H1 (cell line): Measurements from ENCODE around the gene RBMS2. TPM values are rescaled to one million over a fixed set of nuclear protein-coding genes. Genes with fewer than 3 reads are reported as not detected.

Source experiments
- CTCF ChIA-PET: fragments of 300-600 bp; sonication (Branson Sonifier 250); formaldehyde crosslinking; loops from one replicate; lab custom pipeline; 2021; ENCODE audit not compliant: partially characterized antibody; lab: Charles Lee
- POLR2A ChIA-PET: fragments of 300-600 bp; sonication (Branson Sonifier 250); formaldehyde crosslinking; loops from one replicate; lab custom pipeline; 2021; ENCODE audit warnings: inconsistent platforms; ENCODE audit not compliant: partially characterized antibody; lab: Charles Lee
- DNase-seq, 2 experiments: peaks; one replicate each; pipeline versions ENCODE4 v3.0.0 to v3.0.0-alpha.2; 2010 to 2022; ENCODE audit warnings: low spot score in 2 of 2, low read depth in 1 of 2, mixed read lengths in 1 of 2
- FAIRE-seq: peaks from 2 replicates; lab custom pipeline; 2011; peaks lifted over from hg19 to GRCh38; lab: Jason Lieb, UNC
- H2AFZ ChIP-seq: 2 replicates; pipeline ENCODE4 v1.8.1; 2012; ENCODE audit warnings: low read length, inconsistent platforms
- H2AK5ac ChIP-seq: 2 replicates; pipeline ENCODE4 v1.6.1; 2013; ENCODE audit warnings: low read depth, low read length
- H2BK120ac ChIP-seq: replicated peaks from 2 replicates; pipeline ENCODE3; 2013; ENCODE audit warnings: low read depth, low read length, inconsistent platforms
- H2BK12ac ChIP-seq: 2 replicates; pipeline ENCODE4 v1.6.1; 2013; ENCODE audit warnings: low read depth, low read length
- H2BK15ac ChIP-seq: 2 replicates; pipeline ENCODE4 v1.6.1; 2013; ENCODE audit warnings: low read length
- H2BK20ac ChIP-seq: 2 replicates; pipeline ENCODE4 v1.6.1; 2013; ENCODE audit warnings: low read length
- H2BK5ac ChIP-seq: 2 replicates; pipeline ENCODE4 v1.6.1; 2013; ENCODE audit warnings: low read depth, low read length
- H3K14ac ChIP-seq: 2 replicates; pipeline ENCODE4 v1.6.1; 2013; ENCODE audit warnings: inconsistent platforms; ENCODE audit not compliant: insufficient read length
- H3K18ac ChIP-seq: 2 replicates; pipeline ENCODE4 v1.6.1; 2013; ENCODE audit warnings: low read length; ENCODE audit errors: extremely low read depth
- H3K23ac ChIP-seq: 2 replicates; pipeline ENCODE4 v1.6.1; 2013; ENCODE audit warnings: inconsistent platforms; ENCODE audit not compliant: insufficient read length
- H3K23me2 ChIP-seq: 2 replicates; pipeline ENCODE4 v1.6.1; 2013; ENCODE audit warnings: low read depth, low read length
- H3K27ac ChIP-seq: 2 replicates; pipeline ENCODE4 v1.6.1; 2011; ENCODE audit warnings: low read depth, low read length, inconsistent platforms
- H3K27me3 ChIP-seq, 4 experiments: replicated peaks in 1 of 4; 1 replicate in 1 of 4; 2 replicates in 3 of 4; pipeline versions ENCODE4 v1.6.1 to v1.8.1; 2011 to 2013; ENCODE audit warnings: low read length in 3 of 4, mild to moderate bottlenecking in 3 of 4, inconsistent platforms in 2 of 4, mixed read lengths in 2 of 4, moderate library complexity in 1 of 4; ENCODE audit not compliant: control insufficient read depth in 3 of 4, insufficient read depth in 3 of 4; ENCODE audit errors: extremely low read depth in 1 of 4
- H3K36me3 ChIP-seq, 4 experiments: 2 replicates each; pipeline versions ENCODE4 v1.6.1 to v1.8.1; 2011 to 2013; ENCODE audit warnings: mild to moderate bottlenecking in 4 of 4, low read length in 3 of 4, moderate library complexity in 2 of 4, control low read depth in 1 of 4, inconsistent platforms in 1 of 4; ENCODE audit not compliant: insufficient read depth in 4 of 4, control insufficient read depth in 2 of 4
- H3K4ac ChIP-seq: replicated peaks from 2 replicates; pipeline ENCODE3; 2013; ENCODE audit warnings: low read length, low read depth, mixed read lengths, inconsistent platforms; ENCODE audit not compliant: insufficient read length
- H3K4me1 ChIP-seq, 4 experiments: replicated peaks in 1 of 4; 1 replicate in 1 of 4; 2 replicates in 3 of 4; pipeline versions ENCODE4 v1.6.1 to v1.8.1; 2011 to 2013; ENCODE audit warnings: low read length in 3 of 4, inconsistent platforms in 2 of 4, mixed read lengths in 1 of 4; ENCODE audit not compliant: insufficient read depth in 4 of 4, control insufficient read depth in 3 of 4
- H3K4me2 ChIP-seq, 2 experiments: 2 replicates each; pipeline versions ENCODE4 v1.6.1 to v1.8.1; 2011 to 2013; ENCODE audit warnings: low read depth in 2 of 2, low read length in 2 of 2, control low read depth in 1 of 2, inconsistent platforms in 1 of 2, mild to moderate bottlenecking in 1 of 2; ENCODE audit not compliant: insufficient read depth in 1 of 2
- H3K4me3 ChIP-seq, 4 experiments: fragments of 200-600, 300-600 bp in 1 of 4; sonication (generic), shearing (Covaris generic), sonication (Bioruptor Twin) in 1 of 4; 2 replicates each; pipeline versions ENCODE4 v1.5.1 to v1.8.1; 2011 to 2016; ENCODE audit warnings: low read length in 4 of 4, low read depth in 3 of 4, control low read depth in 2 of 4, inconsistent platforms in 2 of 4, mild to moderate bottlenecking in 2 of 4, mixed read lengths in 1 of 4, moderate library complexity in 1 of 4; ENCODE audit not compliant: insufficient read depth in 2 of 4; ENCODE audit errors: extremely low read depth in 1 of 4
- H3K56ac ChIP-seq: replicated peaks from 2 replicates; pipeline ENCODE3; 2013; ENCODE audit warnings: low read depth, mild to moderate bottlenecking, mixed read lengths, low read length, inconsistent platforms; ENCODE audit not compliant: insufficient read length
- H3K79me1 ChIP-seq: 2 replicates; pipeline ENCODE4 v1.6.1; 2013; ENCODE audit warnings: low read depth, low read length, control low read depth
- H3K79me2 ChIP-seq, 2 experiments: 2 replicates each; pipeline versions ENCODE4 v1.6.1 to v1.8.1; 2012 to 2013; ENCODE audit warnings: low read length in 2 of 2, mild to moderate bottlenecking in 2 of 2, inconsistent platforms in 1 of 2; ENCODE audit not compliant: insufficient read depth in 2 of 2, control insufficient read depth in 1 of 2
- H3K9ac ChIP-seq, 4 experiments: replicated peaks in 1 of 4; 1 replicate in 1 of 4; 2 replicates in 3 of 4; pipeline versions ENCODE4 v1.6.1 to v1.8.1; 2011 to 2013; ENCODE audit warnings: low read depth in 3 of 4, low read length in 3 of 4, control low read depth in 2 of 4, mild to moderate bottlenecking in 2 of 4, moderate library complexity in 2 of 4, inconsistent platforms in 1 of 4; ENCODE audit errors: extremely low read depth in 1 of 4
- H3K9me3 ChIP-seq, 2 experiments: 2 replicates each; pipeline versions ENCODE4 v1.6.1 to v1.8.1; 2012 to 2013; ENCODE audit warnings: mild to moderate bottlenecking in 2 of 2, moderate library complexity in 2 of 2, control low read depth in 1 of 2, inconsistent platforms in 1 of 2, low read depth in 1 of 2, low read length in 1 of 2, mixed read lengths in 1 of 2; ENCODE audit not compliant: insufficient read depth in 2 of 2
- H4K20me1 ChIP-seq, 2 experiments: replicated peaks in 1 of 2; 2 replicates each; pipeline versions ENCODE3 to v1.8.1; 2011 to 2013; ENCODE audit warnings: inconsistent platforms in 2 of 2, low read length in 2 of 2, mild to moderate bottlenecking in 1 of 2; ENCODE audit not compliant: insufficient read depth in 2 of 2, control insufficient read depth in 1 of 2
- H4K5ac ChIP-seq: 2 replicates; pipeline ENCODE4 v1.6.1; 2013; ENCODE audit warnings: low read length, low read depth, mixed read lengths, inconsistent platforms; ENCODE audit not compliant: insufficient read length
- H4K8ac ChIP-seq: 2 replicates; pipeline ENCODE4 v1.8.0; 2013; ENCODE audit warnings: mild to moderate bottlenecking, moderate library complexity, low read length, inconsistent platforms; ENCODE audit not compliant: insufficient read depth; ENCODE audit errors: extremely low read depth
- H4K91ac ChIP-seq: replicated peaks from 2 replicates; pipeline ENCODE3; 2013; ENCODE audit warnings: low read length, mixed read lengths, inconsistent platforms; ENCODE audit not compliant: insufficient read length
- CBX5 ChIP-seq: fragments of 300-800, 300-1000 bp; sonication (generic); IDR thresholded peaks from 2 replicates; pipeline ENCODE4 v1.7.1; 2016; ENCODE audit warnings: antibody characterized with exemption, low read length, low read depth
- CEBPB ChIP-seq: IDR thresholded peaks from 2 replicates; pipeline ENCODE4 v1.6.1; 2012; ENCODE audit warnings: low read depth, low read length
- CHD1 ChIP-seq: IDR thresholded peaks from 2 replicates; pipeline ENCODE4 v1.6.1; 2012; ENCODE audit warnings: low read depth, low read length, improper control_type of control experiment
- CHD2 ChIP-seq: IDR thresholded peaks from 2 replicates; pipeline ENCODE4 v1.6.1; 2012; ENCODE audit warnings: low read length, improper control_type of control experiment
- HDAC6 ChIP-seq: IDR thresholded peaks from one replicate; pipeline ENCODE4 v1.7.1; 2012; ENCODE audit warnings: low read depth, mild to moderate bottlenecking, inconsistent platforms, low read length, moderate library complexity
- PHF8 ChIP-seq: fragments of 200-600 bp; sonication (generic); conservative IDR thresholded peaks from 2 replicates; pipeline ENCODE4 v1.7.1; 2012; ENCODE audit warnings: low read depth, mild to moderate bottlenecking, inconsistent platforms, low read length, moderate library complexity
- POLR2A ChIP-seq, 2 experiments: IDR thresholded peaks; 1 replicate in 1 of 2; 2 replicates in 1 of 2; pipeline ENCODE4 v1.6.1; 2011; ENCODE audit warnings: low read depth in 2 of 2, low read length in 2 of 2, mild to moderate bottlenecking in 2 of 2; ENCODE audit errors: control extremely low read depth in 1 of 2
- RAD21 ChIP-seq, 2 experiments: IDR thresholded peaks in 1 of 2; conservative IDR thresholded peaks in 1 of 2; 2 replicates each; pipeline ENCODE4 v1.6.1; 2011; ENCODE audit warnings: low read depth in 2 of 2, low read length in 2 of 2, improper control_type of control experiment in 1 of 2, inconsistent platforms in 1 of 2, mild to moderate bottlenecking in 1 of 2, moderate library complexity in 1 of 2
- RXRA ChIP-seq: IDR thresholded peaks from 2 replicates; pipeline ENCODE4 v1.6.1; 2011; ENCODE audit warnings: low read depth, mild to moderate bottlenecking, low read length, moderate library complexity; ENCODE audit not compliant: insufficient read depth
- SP1 ChIP-seq: IDR thresholded peaks from 2 replicates; pipeline ENCODE4 v1.6.1; 2011; ENCODE audit warnings: low read depth, low read length
- WGBS, 2 experiments: shearing (Covaris generic) in 1 of 2; methylation state at CpG; one replicate each; pipeline versions ENCODE4 v1.1.6 to v1.1.7; 2013 to 2015; ENCODE audit warnings: low lambda C conversion rate in 2 of 2, mixed read lengths in 2 of 2, inconsistent platforms in 1 of 2, low coverage in 1 of 2, missing lambda C conversion rate in 1 of 2; ENCODE audit not compliant: insufficient replicate concordance in 2 of 2, insufficient coverage in 1 of 2, insufficient read length in 1 of 2; ENCODE audit errors: extremely low coverage in 1 of 2, missing lambda C conversion rate in 1 of 2; 5-methylcytosine and 5-hydroxymethylcytosine counted together
- polyA plus RNA-seq, 7 experiments: library from polyadenylated mRNA; depleted of rRNA in 3 of 7; stranded (reverse) in 5 of 7; unstranded in 2 of 7; fragments of >200 nt in 5 of 7; fragments of 200-250 nt in 2 of 7; gene quantifications; 1 replicate in 5 of 7; 2 replicates in 1 of 7; 4 replicates in 1 of 7; pipeline versions ENCODE4 v1.2.1 to v1.2.3, GENCODE V29; 2011 to 2013; ENCODE audit warnings: missing spikeins in 2 of 7, mixed read lengths in 2 of 7
- total RNA-seq: library from RNA; stranded (reverse); fragmentation: NEBNext Ultra II Directional; extraction: Animal tissue kit (Norgen Biotek cat#: 25700); gene quantifications from 2 replicates; pipeline ENCODE4 v1.2.1, GENCODE V29; 2021

Gene RBMS2
- total and polyA plus RNA-seq, 2 of the 8 experiments (the other 6 are each of a cell fraction or from before 2014, with no cell fraction given), result 9.6 to 31.3 TPM

DNA sequence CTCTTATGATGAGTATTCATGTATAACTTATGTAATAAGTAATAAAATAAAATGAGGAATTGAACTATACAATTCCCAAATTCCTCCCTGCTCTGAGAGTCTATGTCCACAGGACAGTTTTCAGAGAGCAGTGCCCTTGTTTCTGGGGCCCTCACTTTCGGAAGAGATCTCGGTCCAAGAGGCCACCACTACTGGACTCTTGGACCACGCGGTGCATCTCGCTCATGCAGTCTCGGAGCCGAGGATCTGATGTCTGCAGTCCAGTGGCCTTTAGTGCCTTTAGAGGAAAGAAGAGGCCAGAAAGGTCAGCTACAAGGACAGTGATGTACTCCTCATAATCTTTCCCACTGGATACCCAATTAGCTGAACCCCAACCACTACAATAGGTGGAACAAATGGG is 42.0 kb upstream of the RBMS2 start:
- H3K36me3 ChIP-seq, result no peaks in the 10 kb centered on the region; a peak in 3 of 8 replicates
- peaks cover 6% of the 10 kb centered on the region for H3K79me1 ChIP-seq
- no peak overlapping the region for H3K4me2 ChIP-seq
- no peak overlapping the region for H4K8ac ChIP-seq
- H3K9ac ChIP-seq, result no peak overlapping the region
- no peak overlapping the region for H2BK15ac ChIP-seq
- CTCF ChIA-PET, result interaction anchor here (0.8 to 2.8 kb wide), 3 partner anchors 10 to 22 kb away, joined by 3 to 10 read pairs (median 4); no protein-coding TSS in a partner anchor
- no peak overlapping the region for H3K4ac ChIP-seq
- no peak overlapping the region for H4K91ac ChIP-seq
- H2BK20ac ChIP-seq, result no peak overlapping the region
- H3K23ac ChIP-seq, result no peak overlapping the region
- H3K18ac ChIP-seq, result no peak overlapping the region
- WGBS, 2 experiments, result 88% methylated on average over 7 of the region's 7 CpGs; no CpG with 5 or more reads in 1 of the 2 experiments
- H2BK120ac ChIP-seq, result no peak overlapping the region
- no peak overlapping the region for H3K14ac ChIP-seq
- no peaks in the 10 kb centered on the region for H3K9me3 ChIP-seq
- H4K20me1 ChIP-seq, result peaks cover 2% of the 10 kb centered on the region in 2 experiments
- H3K27me3 ChIP-seq, result no peaks in the 10 kb centered on the region
- no peak overlapping the region for H2AK5ac ChIP-seq
- no peak overlapping the region for H3K56ac ChIP-seq
- H3K4me1 ChIP-seq, result peaks cover 0 to 3% (median 0%) of the 10 kb centered on the region in 4 experiments; a peak in 1 of 7 replicates
- no peak overlapping the region for H3K4me3 ChIP-seq
- no peak for TF ChIP-seq PHF8
- no peak for TF ChIP-seq CHD2
- TF ChIP-seq HDAC6, result no peak
- TF ChIP-seq SP1, result no peak
- TF ChIP-seq CEBPB, result no peak
- TF ChIP-seq POLR2A (IDR thresholded peaks at IDR 0.05; ENCODE audit: control extremely low read depth in 1 of 2, low read depth in 2 of 2, low read length in 2 of 2), result no peak
- TF ChIP-seq RAD21 (IDR thresholded peaks at IDR 0.05 in 1 of 2, conservative IDR thresholded peaks at IDR 0.05 in 1 of 2; ENCODE audit: low read depth in 2 of 2, low read length in 2 of 2), result no peak
- TF ChIP-seq CHD1, result no peak
- TF ChIP-seq RXRA, result no peak
- TF ChIP-seq CBX5, result no peak
- H2BK12ac ChIP-seq, result no peak overlapping the region
- DNase-seq (no peak), FAIRE-seq (no peak)
- no peak overlapping the region for H2AFZ ChIP-seq
- no peak overlapping the region for H3K27ac ChIP-seq
- no peak overlapping the region for H2BK5ac ChIP-seq
- POLR2A ChIA-PET, result interaction anchor here (1.5 to 5.7 kb wide), 2 partner anchors 9 to 10 kb away, joined by 5 to 53 read pairs; partner anchors contain the start of genes GLS2 and SPRYD4
- H3K23me2 ChIP-seq, result no peaks in the 10 kb centered on the region
- no peak overlapping the region for H4K5ac ChIP-seq
- H3K79me2 ChIP-seq, result no peaks in the 10 kb centered on the region
